Fibroblast of mammary gland (primary cell): ENCODE results near the gene RGS6.

Source experiments
- DNase-seq: peaks from one replicate; pipeline ENCODE4 v3.0.0-alpha.2; 2010; ENCODE audit warnings: low read depth
- H3K4me3 ChIP-seq: 2 replicates; pipeline ENCODE4 v1.5.1; 2011; ENCODE audit warnings: low read depth, mild to moderate bottlenecking, low read length, moderate library complexity; ENCODE audit not compliant: control insufficient read depth
- CTCF ChIP-seq: conservative IDR thresholded peaks from 2 replicates; pipeline ENCODE4 v1.5.1; 2011; ENCODE audit warnings: low read depth, low read length, inconsistent platforms; ENCODE audit not compliant: control insufficient read depth, insufficient read depth

Gene RGS6

DNA sequence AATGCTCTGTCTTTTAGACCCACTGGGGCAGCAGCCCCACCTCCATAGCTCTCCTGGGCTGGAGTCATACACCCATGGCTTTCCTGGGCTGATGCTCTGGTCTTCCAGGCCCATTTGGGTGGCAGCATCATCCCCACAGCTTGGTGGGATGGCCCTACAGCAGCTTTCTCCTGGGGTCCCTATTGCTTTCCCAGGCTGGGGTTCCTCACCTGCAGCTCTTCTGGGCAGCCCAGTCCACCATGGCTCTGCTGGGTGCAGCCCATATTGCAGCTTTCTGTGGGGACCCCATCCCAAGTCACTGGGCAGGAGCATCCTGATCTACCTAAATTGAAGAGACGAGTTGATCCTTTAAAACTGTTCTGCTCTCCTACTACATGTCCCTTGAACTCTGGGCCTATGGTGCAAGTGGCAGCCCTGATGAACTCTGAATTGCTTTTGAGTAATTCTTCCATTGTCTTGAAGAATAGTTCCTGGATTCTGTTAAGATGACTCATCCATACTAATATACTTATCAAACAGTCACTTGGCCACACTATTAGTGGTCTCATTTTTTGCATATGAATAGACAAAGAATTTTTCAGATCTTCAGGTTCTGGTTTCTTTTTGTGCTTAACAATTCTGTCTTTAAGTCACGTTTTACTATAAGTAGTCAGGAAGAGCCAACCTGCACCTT is 571.6 kb downstream of the RGS6 start:
- no peak overlapping the region for H3K4me3 ChIP-seq
- no peak for TF ChIP-seq CTCF
- peak; percentile 38 for DNase-seq

- no peak overlapping the region for H3K4me3 ChIP-seq
- no peak for TF ChIP-seq CTCF
These were observed 578.3 kb downstream of the RGS6 start for GRCh38 chr14:72510566-72510965.

DNA sequence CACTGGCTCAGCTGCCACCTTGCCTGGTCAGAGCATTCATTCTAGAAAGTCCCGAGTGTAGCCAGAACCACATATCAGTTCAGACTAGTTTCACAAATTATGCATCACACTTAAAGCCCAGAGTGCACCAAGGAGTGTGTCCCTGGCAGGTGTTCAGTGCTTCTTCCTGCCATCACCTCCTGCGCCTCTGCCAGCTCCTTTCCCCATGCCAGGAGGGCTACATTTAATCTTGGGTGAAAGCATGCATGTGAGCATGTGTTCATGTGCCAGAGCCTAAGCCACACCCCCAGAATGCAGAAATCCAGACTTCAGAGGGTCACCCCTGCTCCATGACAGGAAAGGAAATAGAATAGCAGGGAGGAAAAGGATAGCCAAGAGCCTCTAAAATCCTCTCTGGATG is 580.1 kb downstream of the RGS6 start:
- H3K4me3 ChIP-seq: no peak overlapping the region
- DNase-seq: no peak
- TF ChIP-seq CTCF: no peak

More at GRCh38 chr14:72510566-72510965, 578.3 kb downstream of the RGS6 start:
- no peak for DNase-seq

GRCh38 chr14:72512925-72513324 is 580.7 kb downstream of the RGS6 start:
- DNase-seq: no peak
- H3K4me3 ChIP-seq: no peak overlapping the region
- no peak for TF ChIP-seq CTCF

GRCh38 chr14:72513346-72513745 is 581.1 kb downstream of the RGS6 start:
- TF ChIP-seq CTCF: no peak
- no peak for DNase-seq

GRCh38 chr14:72513965-72514659 is 581.9 kb downstream of the RGS6 start:
- TF ChIP-seq CTCF: peak; percentile 88
- DNase-seq: peak; percentile 68

More at GRCh38 chr14:72513346-72513745, 581.1 kb downstream of the RGS6 start:
- H3K4me3 ChIP-seq: no peak overlapping the region

More at GRCh38 chr14:72513965-72514659, 581.9 kb downstream of the RGS6 start:
- no peak overlapping the region for H3K4me3 ChIP-seq
